OCI-LY3 (cell line): ENCODE data around the gene STAT3.

Experiments used
- H2AFZ ChIP-seq: fragments of 200-600, 300-600 bp; shearing (Covaris generic); 2 replicates; pipeline ENCODE4 v1.6.0; 2014; ENCODE audit warnings: antibody characterized with exemption, low read depth, low read length
- H3K27ac ChIP-seq: fragments of 200-600, 300-600 bp; sonication (generic); 2 replicates; pipeline ENCODE4 v1.5.1; 2014; ENCODE audit warnings: mild to moderate bottlenecking, low read length, moderate library complexity, mixed read lengths
- H3K27me3 ChIP-seq: fragments of 200-600, 300-600 bp; sonication (generic); 2 replicates; pipeline ENCODE4 v1.6.1; 2014; ENCODE audit warnings: low read depth, low read length, mixed read lengths
- H3K36me3 ChIP-seq: fragments of 200-600, 300-600 bp; sonication (generic); replicated peaks from 2 replicates; pipeline ENCODE3; 2014; ENCODE audit warnings: low read depth, low read length, mixed read lengths
- H3K4me1 ChIP-seq: fragments of 300-600, 200-600 bp; sonication (generic); 2 replicates; pipeline ENCODE4 v1.6.1; 2014; ENCODE audit warnings: low read length, mixed read lengths
- H3K4me2 ChIP-seq: fragments of 200-600, 300-600 bp; sonication (generic); 2 replicates; pipeline ENCODE4 v1.6.1; 2014; ENCODE audit warnings: low read length, mixed read lengths
- H3K4me3 ChIP-seq: fragments of 300-600, 200-600 bp; sonication (generic); 2 replicates; pipeline ENCODE4 v1.5.1; 2014; ENCODE audit warnings: antibody characterized with exemption, mild to moderate bottlenecking, low read length, moderate library complexity
- H3K79me2 ChIP-seq: fragments of 300-600, 200-600 bp; shearing (Covaris generic); 2 replicates; pipeline ENCODE4 v1.6.1; 2014; ENCODE audit warnings: mild to moderate bottlenecking, low read length, mixed read lengths
- H3K9ac ChIP-seq: fragments of 300-600, 200-600 bp; shearing (Covaris generic); 2 replicates; pipeline ENCODE4 v1.6.0; 2014; ENCODE audit warnings: mild to moderate bottlenecking, low read length, moderate library complexity
- H3K9me3 ChIP-seq: fragments of 200-600, 300-600 bp; shearing (Covaris generic); 2 replicates; pipeline ENCODE4 v1.6.1; 2014; ENCODE audit warnings: low read length, mixed read lengths; ENCODE audit not compliant: insufficient read depth
- H4K20me1 ChIP-seq: fragments of 200-600, 300-600 bp; sonication (generic); 2 replicates; pipeline ENCODE4 v1.6.1; 2016; ENCODE audit warnings: low read length, mixed read lengths; ENCODE audit not compliant: insufficient read depth
- CTCF ChIP-seq: fragments of 200-600, 300-600 bp; sonication (generic); IDR thresholded peaks from 2 replicates; pipeline ENCODE4 v1.5.1; 2014; ENCODE audit warnings: antibody characterized with exemption, low read length, low read depth
- EZH2phosphoT487 ChIP-seq: fragments of 200-600 bp; shearing (Covaris generic); IDR thresholded peaks from 2 replicates; pipeline ENCODE4 v1.6.1; 2018; ENCODE audit warnings: antibody characterized with exemption, mixed run types, low read depth

Gene STAT3

GRCh38 chr17:42272162-42272907 is 115.9 kb downstream of the STAT3 start:
- peak overlapping the region; percentile 87 for H3K4me3 ChIP-seq
- TF ChIP-seq CTCF: no peak
- no peak for TF ChIP-seq EZH2phosphoT487
- H3K27me3 ChIP-seq: no peaks in the 10 kb centered on the region
- peak overlapping the region; percentile 89 for H3K9ac ChIP-seq
- H3K4me2 ChIP-seq: peak overlapping the region; percentile 84
- peaks cover 26% of the 10 kb centered on the region for H4K20me1 ChIP-seq
- H2AFZ ChIP-seq: no peak overlapping the region
- peak overlapping the region; percentile 95 for H3K27ac ChIP-seq
- H3K4me1 ChIP-seq: peaks cover 62% of the 10 kb centered on the region
- H3K79me2 ChIP-seq: peaks cover 95% of the 10 kb centered on the region
- H3K36me3 ChIP-seq: peaks cover 24% of the 10 kb centered on the region
- H3K9me3 ChIP-seq: no peaks in the 10 kb centered on the region

- H4K20me1 ChIP-seq: peaks cover 31% of the 10 kb centered on the region
- peaks cover 98% of the 10 kb centered on the region for H3K79me2 ChIP-seq
- H3K9me3 ChIP-seq: no peaks in the 10 kb centered on the region
Measured at GRCh38 chr17:42271779-42272035, 116.5 kb downstream of the STAT3 start.

GRCh38 chr17:42271006-42271778 is 117.0 kb downstream of the STAT3 start:
- H3K4me1 ChIP-seq: peaks cover 60% of the 10 kb centered on the region
- peaks cover 34% of the 10 kb centered on the region for H4K20me1 ChIP-seq
- peaks cover 99% of the 10 kb centered on the region for H3K79me2 ChIP-seq
- peaks cover 29% of the 10 kb centered on the region for H3K36me3 ChIP-seq
- H3K27me3 ChIP-seq: no peaks in the 10 kb centered on the region
- no peak overlapping the region for H2AFZ ChIP-seq
- H3K4me2 ChIP-seq: peak overlapping the region; percentile 84
- TF ChIP-seq CTCF: no peak
- no peak for TF ChIP-seq EZH2phosphoT487
- H3K9me3 ChIP-seq: no peaks in the 10 kb centered on the region
- H3K9ac ChIP-seq: peak overlapping the region; percentile 89
- H3K27ac ChIP-seq: peak overlapping the region; percentile 95
- H3K4me3 ChIP-seq: peak overlapping the region; percentile 87

More at GRCh38 chr17:42271779-42272035, 116.5 kb downstream of the STAT3 start:
- H3K4me3 ChIP-seq: peak overlapping the region; percentile 87
- peak overlapping the region; percentile 95 for H3K27ac ChIP-seq
- peak overlapping the region; percentile 84 for H3K4me2 ChIP-seq
- H2AFZ ChIP-seq: no peak overlapping the region
- H3K4me1 ChIP-seq: peaks cover 60% of the 10 kb centered on the region
- H3K9ac ChIP-seq: peak overlapping the region; percentile 89
- H3K36me3 ChIP-seq: peaks cover 27% of the 10 kb centered on the region
- no peaks in the 10 kb centered on the region for H3K27me3 ChIP-seq
- no peak for TF ChIP-seq EZH2phosphoT487
- no peak for TF ChIP-seq CTCF

GRCh38 chr17:42270596-42270995 is 117.6 kb downstream of the STAT3 start:
- Histone ChIP-seq H3K9me3 (no peaks in the 10 kb centered on the region), H2AFZ (no peak overlapping the region), H3K4me2 (peak overlapping the region; percentile 84), H3K36me3 (peaks cover 31% of the 10 kb centered on the region), H4K20me1 (peaks cover 34% of the 10 kb centered on the region), H3K27ac (peak overlapping the region; percentile 95), H3K27me3 (no peaks in the 10 kb centered on the region), H3K4me1 (peaks cover 60% of the 10 kb centered on the region), H3K79me2 (peaks cover 100% of the 10 kb centered on the region), H3K9ac (peak overlapping the region; percentile 89), H3K4me3 (peak overlapping the region; percentile 87)
- TF ChIP-seq EZH2phosphoT487: no peak
- no peak for TF ChIP-seq CTCF
